ENCODE results near the gene ARL17B. TPM values are rescaled to one million over a fixed set of nuclear protein-coding genes. Genes with fewer than 3 reads are reported as not detected.
"Not testable (repeated sequence)": the region's sequence is repeated elsewhere in the genome, so short reads cannot be mapped to it uniquely, and the experiment has no call there.

ARL17B gene
- total RNA-seq, 2 donors from 2014 or later: 5.7 to 16.2 TPM

- H3K4me3 ChIP-seq: no peak overlapping the region
- TF ChIP-seq CTCF (IDR thresholded peaks at IDR 0.05): no peak
- no peak for TF ChIP-seq POLR2A (IDR thresholded peaks at IDR 0.05)
- peak overlapping the region in 3 of 4 donors; percentile 16 to 66 (median 48) for H3K27ac ChIP-seq
- H3K4me1 ChIP-seq: peaks cover 33% of the 10 kb centered on the region
- no peaks in the 10 kb centered on the region for H3K36me3 ChIP-seq (replicated peaks in 1 of 2; ENCODE audit: insufficient read depth in 1 of 2, low read depth in 2 of 2)
- no peaks in the 10 kb centered on the region for H3K27me3 ChIP-seq
- DNase-seq (no peak), ATAC-seq (no peak)
- intact Hi-C loops (cut with DNase I): no loop called here
- WGBS, 2 donors: 48 to 61% methylated on average over 3 of the region's 3 CpGs
- H3K9me3 ChIP-seq: no peaks in the 10 kb centered on the region
Observed at GRCh38 chr17:46264456-46265198, 96.9 kb downstream of the ARL17B start.

- Histone ChIP-seq H3K27ac (no peak overlapping the region), H3K4me3 (no peak overlapping the region), H3K4me1 (peaks cover 18% of the 10 kb centered on the region), H3K27me3 (no peaks in the 10 kb centered on the region), H3K9me3 (no peaks in the 10 kb centered on the region), H3K36me3 (replicated peaks in 1 of 2; ENCODE audit: insufficient read depth in 1 of 2, low read depth in 2 of 2) (no peaks in the 10 kb centered on the region)
- intact Hi-C loops (cut with DNase I): no loop called here
- TF ChIP-seq CTCF (IDR thresholded peaks at IDR 0.05) (no peak), POLR2A (IDR thresholded peaks at IDR 0.05) (no peak)
- WGBS, 2 donors: 96 to 99% methylated on average over 8 of the region's 8 CpGs
- no peak for DNase-seq
- ATAC-seq: no peak
Observed at GRCh38 chr17:46262271-46262670, 99.3 kb downstream of the ARL17B start.

GRCh38 chr17:46259845-46260661 is 101.5 kb downstream of the ARL17B start:
- peak in 3 of 7 experiments; percentile 6 to 55 (median 33) for TF ChIP-seq CTCF (IDR thresholded peaks at IDR 0.05)
- DNase-seq (peak; percentile 27 to 64 (median 46)), ATAC-seq (peak; percentile 78)
- H3K4me3 ChIP-seq; H3K36me3 ChIP-seq (replicated peaks in 1 of 2; ENCODE audit: insufficient read depth in 1 of 2, low read depth in 2 of 2); H3K9me3 ChIP-seq; H3K27me3 ChIP-seq; H3K4me1 ChIP-seq; intact Hi-C loops (cut with DNase I): not testable (repeated sequence)
- WGBS, 2 donors: 1% methylated on average over 9 to 11 of the region's 62 CpGs
- peak overlapping the region in 3 of 4 donors; percentile 25 to 66 (median 63) for H3K27ac ChIP-seq

- H3K36me3 ChIP-seq (replicated peaks in 1 of 2; ENCODE audit: insufficient read depth in 1 of 2, low read depth in 2 of 2); H3K27ac ChIP-seq; H3K9me3 ChIP-seq; DNase-seq; H3K4me3 ChIP-seq; intact Hi-C loops (cut with DNase I); H3K4me1 ChIP-seq; ATAC-seq; H3K27me3 ChIP-seq: not testable (repeated sequence)
- 88 to 94% methylated on average over 1 of the region's 1 CpG for WGBS, 2 donors
Observed at GRCh38 chr17:46256369-46256768, 105.2 kb downstream of the ARL17B start.

- H3K36me3 ChIP-seq (replicated peaks in 1 of 2; ENCODE audit: insufficient read depth in 1 of 2, low read depth in 2 of 2); ATAC-seq; H3K27me3 ChIP-seq; intact Hi-C loops (cut with DNase I); H3K27ac ChIP-seq; H3K9me3 ChIP-seq; H3K4me1 ChIP-seq; H3K4me3 ChIP-seq; DNase-seq: not testable (repeated sequence)
- WGBS, 2 donors: 81 to 82% methylated on average over 6 of the region's 6 CpGs
Observed at GRCh38 chr17:46254215-46254614, 107.4 kb downstream of the ARL17B start.
